ENCODE measurements around the gene MYO9A.
"Not testable (repeated sequence)": the region's sequence is repeated elsewhere in the genome, so short reads cannot be mapped to it uniquely, and the experiment has no call there.

The MYO9A gene

GRCh38 chr15:72099155-72099554, 18.8 kb downstream of the MYO9A start:
- H3K4me3 ChIP-seq (ENCODE audit: low read length) = no peak overlapping the region
- no peak for DNase-seq (ENCODE audit: low read depth, low spot score)

- no peak for DNase-seq (ENCODE audit: low read depth, low spot score)
- no peak overlapping the region for H3K4me3 ChIP-seq (ENCODE audit: low read length)
Measured at GRCh38 chr15:72098040-72098439, 19.9 kb downstream of the MYO9A start.

- H3K4me3 ChIP-seq (ENCODE audit: low read length) = no peak overlapping the region
- DNase-seq (ENCODE audit: low read depth, low spot score) = no peak
Measured at GRCh38 chr15:72096796-72097195, 21.2 kb downstream of the MYO9A start.

GRCh38 chr15:72092691-72093090, 25.3 kb downstream of the MYO9A start:
- H3K4me3 ChIP-seq (ENCODE audit: low read length) = no peak overlapping the region
- DNase-seq (ENCODE audit: low read depth, low spot score) = no peak

GRCh38 chr15:72092006-72092405, 25.9 kb downstream of the MYO9A start:
- no peak for DNase-seq (ENCODE audit: low read depth, low spot score)
- H3K4me3 ChIP-seq (ENCODE audit: low read length) = no peak overlapping the region

GRCh38 chr15:72086920-72087648, 30.9 kb downstream of the MYO9A start:
- no peak for DNase-seq (ENCODE audit: low read depth, low spot score)
- no peak overlapping the region for H3K4me3 ChIP-seq (ENCODE audit: low read length)

- no peak for DNase-seq (ENCODE audit: low read depth, low spot score)
- H3K4me3 ChIP-seq (ENCODE audit: low read length) = no peak overlapping the region
Measured at GRCh38 chr15:72086010-72086697, 31.8 kb downstream of the MYO9A start.

- DNase-seq (ENCODE audit: low read depth, low spot score) = no peak
Measured at GRCh38 chr15:72082176-72082575, 35.8 kb downstream of the MYO9A start.

GRCh38 chr15:72078887-72079286, 39.1 kb downstream of the MYO9A start:
- DNase-seq (ENCODE audit: low read depth, low spot score) = peak; percentile 37
- no peak overlapping the region for H3K4me3 ChIP-seq (ENCODE audit: low read length)

More at GRCh38 chr15:72082176-72082575, 35.8 kb downstream of the MYO9A start:
- H3K4me3 ChIP-seq (ENCODE audit: low read length) = no peak overlapping the region

- no peak overlapping the region for H3K4me3 ChIP-seq (ENCODE audit: low read length)
- DNase-seq (ENCODE audit: low read depth, low spot score) = no peak
Measured at GRCh38 chr15:72077950-72078349, 40.0 kb downstream of the MYO9A start.

- H3K4me3 ChIP-seq (ENCODE audit: low read length) = no peak overlapping the region
- no peak for DNase-seq (ENCODE audit: low read depth, low spot score)
Measured at GRCh38 chr15:72074335-72075060, 43.5 kb downstream of the MYO9A start.

- DNase-seq (ENCODE audit: low read depth, low spot score); H3K4me3 ChIP-seq (ENCODE audit: low read length): not testable (repeated sequence)
Measured at GRCh38 chr15:72071448-72071825, 46.5 kb downstream of the MYO9A start.

GRCh38 chr15:72070817-72071447, 47.0 kb downstream of the MYO9A start:
- no peak for DNase-seq (ENCODE audit: low read depth, low spot score)
- H3K4me3 ChIP-seq (ENCODE audit: low read length) = no peak overlapping the region

- no peak overlapping the region for H3K4me3 ChIP-seq (ENCODE audit: low read length)
- no peak for DNase-seq (ENCODE audit: low read depth, low spot score)
Measured at GRCh38 chr15:72068856-72069255, 49.1 kb downstream of the MYO9A start.

GRCh38 chr15:72065801-72066200, 52.1 kb downstream of the MYO9A start:
- no peak for DNase-seq (ENCODE audit: low read depth, low spot score)
- H3K4me3 ChIP-seq (ENCODE audit: low read length) = no peak overlapping the region

- H3K4me3 ChIP-seq (ENCODE audit: low read length) = no peak overlapping the region
- DNase-seq (ENCODE audit: low read depth, low spot score) = no peak
Measured at GRCh38 chr15:72063186-72063585, 54.8 kb downstream of the MYO9A start.

GRCh38 chr15:72062319-72062718, 55.6 kb downstream of the MYO9A start:
- no peak for DNase-seq (ENCODE audit: low read depth, low spot score)

GRCh38 chr15:72060687-72061250, 57.2 kb downstream of the MYO9A start:
- no peak for DNase-seq (ENCODE audit: low read depth, low spot score)
- H3K4me3 ChIP-seq (ENCODE audit: low read length) = no peak overlapping the region

More at GRCh38 chr15:72062319-72062718, 55.6 kb downstream of the MYO9A start:
- H3K4me3 ChIP-seq (ENCODE audit: low read length) = no peak overlapping the region

- H3K4me3 ChIP-seq (ENCODE audit: low read length) = no peak overlapping the region
- no peak for DNase-seq (ENCODE audit: low read depth, low spot score)
Measured at GRCh38 chr15:72058585-72058984, 59.4 kb downstream of the MYO9A start.

All from Jurkat, Clone E6-1 (cell line).